HG03432 (cell line): ENCODE data around the gene REPS1.
A peak's percentile ranks its signal among the peaks of the same experiment; 100 is the strongest.
"Not testable (repeated sequence)": the region's sequence is repeated elsewhere in the genome, so short reads cannot be mapped to it uniquely, and the experiment has no call there.

ENCODE experiments used
- ATAC-seq: cut with Tn5 transposase; IDR thresholded peaks from one replicate; pipeline ENCODE4 v1.9.1; 2021; ENCODE audit warnings: mild to moderate bottlenecking, moderate library complexity; ENCODE audit not compliant: unreplicated experiment

The REPS1 gene

DNA sequence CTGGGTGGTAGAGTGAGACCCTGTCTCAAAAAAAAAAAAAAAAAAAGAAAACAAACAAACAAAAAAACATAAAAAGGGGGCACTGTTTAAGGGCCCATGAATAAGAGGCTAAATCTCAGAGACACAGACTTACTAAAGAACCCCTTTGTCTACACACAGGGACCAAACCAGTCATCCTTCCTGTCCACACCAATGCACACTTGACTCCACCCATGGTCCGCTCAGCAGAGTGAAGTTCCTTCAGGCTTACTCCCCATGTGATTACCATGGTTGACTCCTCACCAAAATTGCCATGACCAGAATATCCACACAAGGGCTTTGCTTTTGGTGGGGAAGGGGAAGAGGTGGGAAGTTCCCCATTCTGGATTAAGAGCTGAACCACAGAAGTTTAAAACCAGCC lies 19.4 kb upstream of the REPS1 start:
- ATAC-seq, result no peak

DNA sequence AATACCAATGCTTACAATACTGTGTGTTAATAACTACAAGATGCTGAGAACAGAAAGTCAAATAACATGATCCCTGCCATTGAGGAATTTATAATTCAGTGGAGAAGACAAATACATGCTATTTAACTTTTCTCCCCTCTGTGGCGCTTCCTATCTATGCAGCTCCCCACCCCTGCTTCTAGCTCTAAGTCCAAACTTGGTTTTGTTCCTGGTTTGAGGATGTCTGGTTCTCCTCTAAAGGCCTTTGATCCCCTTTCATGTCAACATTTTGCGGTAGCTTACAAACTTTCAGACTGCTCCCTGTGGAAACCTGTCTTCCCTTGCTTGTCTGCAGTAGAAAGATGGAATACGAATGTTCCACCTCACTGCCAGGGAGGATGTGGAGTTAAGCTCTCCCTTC lies 18.4 kb upstream of the REPS1 start:
- no peak for ATAC-seq

DNA sequence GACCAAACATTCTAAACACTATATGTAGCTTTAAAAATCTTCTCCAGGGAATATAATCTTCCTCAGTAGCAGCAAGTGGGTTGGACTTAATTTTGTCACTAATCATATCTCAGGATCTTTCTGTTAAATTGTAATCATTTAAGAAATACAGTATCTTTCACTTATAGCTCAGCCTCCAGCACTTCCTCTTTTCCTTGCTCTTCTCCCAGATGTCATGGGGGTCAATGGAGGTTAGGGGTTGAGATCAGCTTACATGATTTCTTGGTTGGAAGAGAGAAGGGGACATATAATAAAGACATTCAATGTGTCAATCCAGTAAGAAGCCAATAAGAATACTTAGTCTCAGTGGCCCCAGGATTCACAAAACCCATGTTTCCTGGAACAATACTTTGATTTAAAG lies 15.7 kb upstream of the REPS1 start:
- no peak for ATAC-seq

DNA sequence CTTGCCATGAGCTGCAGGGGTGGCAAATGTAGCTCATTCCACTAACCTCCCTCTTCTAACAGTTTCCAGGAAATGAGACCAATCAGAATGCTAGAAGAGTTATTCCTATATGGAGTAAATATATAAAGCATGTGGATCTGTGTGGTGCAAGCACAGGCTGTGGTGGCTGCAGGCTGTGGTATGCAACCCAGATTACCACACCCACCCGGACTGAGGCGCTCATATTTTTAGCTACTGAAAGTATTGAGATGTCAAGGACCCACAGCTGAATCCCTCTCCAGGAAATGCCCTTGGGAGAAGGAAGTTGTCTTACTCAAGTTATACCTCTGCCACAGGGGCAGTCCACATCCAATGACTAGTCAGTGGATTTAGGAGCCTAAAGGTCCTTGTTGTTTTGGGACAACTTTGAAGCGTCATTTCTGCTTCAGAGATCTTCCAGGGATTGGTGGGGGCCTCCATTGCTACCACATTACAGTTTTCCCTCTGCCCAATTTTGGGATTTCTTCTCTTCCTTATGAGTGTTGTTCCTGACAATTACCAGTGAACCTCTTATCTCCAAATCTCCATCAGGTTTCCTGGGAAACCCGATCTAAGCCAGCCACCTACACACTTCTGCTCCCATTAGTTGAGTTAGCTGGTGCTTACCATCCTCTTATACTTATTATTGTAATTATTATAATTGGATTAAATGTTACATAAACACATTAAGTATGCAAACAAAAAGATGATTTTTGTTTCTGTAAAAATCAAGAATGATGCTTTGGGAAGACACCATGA lies 12.1 kb upstream of the REPS1 start:
- no peak for ATAC-seq

DNA sequence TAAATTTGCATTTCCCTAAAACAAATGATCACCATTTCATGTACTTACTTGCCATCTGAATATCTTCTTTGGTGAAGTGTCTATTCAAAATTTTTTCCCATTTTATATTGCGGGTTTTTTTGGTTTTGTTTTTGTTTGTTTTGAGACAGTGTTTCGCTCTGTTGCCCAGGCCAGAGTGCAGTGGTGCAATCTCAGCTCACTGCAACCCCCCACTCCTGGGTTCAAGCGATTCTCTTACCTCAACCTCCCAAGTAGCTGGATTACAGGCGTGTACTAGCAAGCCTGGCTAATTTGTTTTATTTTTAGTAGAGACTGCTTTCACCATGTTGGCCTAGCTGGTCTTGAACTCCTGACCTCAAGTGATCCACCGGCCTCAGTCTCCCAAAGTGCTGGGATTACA lies 9.1 kb upstream of the REPS1 start:
- ATAC-seq, result no peak

DNA sequence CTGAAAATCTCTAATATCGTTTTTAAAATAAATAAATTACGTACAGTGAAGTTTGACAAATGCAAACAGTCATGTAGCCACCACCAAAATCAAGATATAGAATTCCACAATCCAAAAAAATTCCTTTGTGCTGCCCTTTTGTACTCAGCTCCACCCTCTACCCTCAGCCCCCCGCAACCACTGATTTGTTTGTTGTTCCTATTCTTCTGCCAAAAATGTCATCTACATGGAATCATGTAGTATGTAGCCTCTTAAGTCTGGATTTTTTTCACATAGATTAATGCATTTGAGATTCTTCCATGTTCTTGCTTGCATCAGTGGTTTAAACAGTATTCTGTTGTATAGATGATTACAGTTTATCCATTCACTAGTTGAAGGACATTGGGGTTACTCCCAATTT lies 8.5 kb upstream of the REPS1 start:
- no peak for ATAC-seq

DNA sequence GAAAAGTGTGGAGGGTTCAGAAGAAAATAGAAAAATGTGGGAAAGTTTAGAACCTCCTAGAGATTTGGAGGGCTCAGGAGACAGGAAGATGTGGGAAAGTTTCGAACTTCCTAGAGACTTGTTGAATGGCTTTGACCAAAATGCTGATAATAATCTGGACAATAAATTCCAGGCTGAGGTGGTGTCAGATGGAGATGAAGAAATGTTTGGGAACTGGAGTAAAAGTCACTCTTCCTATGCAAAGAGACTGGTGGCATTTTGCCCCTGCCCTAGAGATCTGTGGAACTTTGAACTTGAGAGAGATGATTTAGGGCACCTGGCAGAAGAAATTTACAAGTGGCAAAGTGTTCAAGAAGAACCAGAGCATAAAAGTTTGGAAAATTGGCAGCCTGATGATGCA lies 5.4 kb upstream of the REPS1 start:
- ATAC-seq, result not testable (repeated sequence)

DNA sequence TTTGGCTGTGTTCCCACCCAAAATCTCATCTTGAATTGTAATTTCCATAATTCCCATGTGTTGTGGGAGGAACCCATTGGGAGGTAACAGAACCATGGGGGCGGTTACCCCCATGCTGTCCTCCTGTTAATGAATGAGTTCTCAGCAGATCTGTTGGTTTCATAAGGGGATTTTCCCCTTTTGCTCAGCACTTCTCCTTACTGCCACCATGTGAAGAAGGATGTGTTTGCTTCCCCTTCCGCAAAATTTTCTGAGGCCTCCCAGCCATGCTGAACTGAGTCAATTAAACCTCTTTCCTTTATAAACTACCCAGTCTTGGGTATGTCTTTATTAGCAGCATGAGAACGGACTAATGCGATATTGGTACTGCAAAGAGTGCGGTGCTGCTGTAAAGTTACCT lies 4.9 kb upstream of the REPS1 start:
- not testable (repeated sequence) for ATAC-seq

DNA sequence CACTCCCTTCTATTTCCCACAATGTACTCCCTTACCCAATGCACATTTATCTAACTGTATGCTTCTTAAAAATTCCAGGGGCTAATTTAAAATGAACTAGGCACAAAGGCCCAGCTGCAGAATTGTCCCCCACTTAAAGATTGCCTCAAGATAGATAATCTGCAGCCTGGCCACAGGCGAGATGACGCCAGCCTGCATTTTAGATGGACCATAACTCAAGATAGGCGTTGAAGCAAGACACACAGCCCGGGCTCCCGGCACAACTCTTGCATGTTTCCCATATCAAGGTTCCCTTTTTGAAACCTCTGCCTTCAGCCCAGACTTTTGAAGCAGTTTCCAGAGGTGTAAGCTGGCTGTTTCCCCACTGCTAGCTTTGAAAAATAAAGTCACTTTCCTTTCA lies 3.2 kb upstream of the REPS1 start:
- no peak for ATAC-seq

DNA sequence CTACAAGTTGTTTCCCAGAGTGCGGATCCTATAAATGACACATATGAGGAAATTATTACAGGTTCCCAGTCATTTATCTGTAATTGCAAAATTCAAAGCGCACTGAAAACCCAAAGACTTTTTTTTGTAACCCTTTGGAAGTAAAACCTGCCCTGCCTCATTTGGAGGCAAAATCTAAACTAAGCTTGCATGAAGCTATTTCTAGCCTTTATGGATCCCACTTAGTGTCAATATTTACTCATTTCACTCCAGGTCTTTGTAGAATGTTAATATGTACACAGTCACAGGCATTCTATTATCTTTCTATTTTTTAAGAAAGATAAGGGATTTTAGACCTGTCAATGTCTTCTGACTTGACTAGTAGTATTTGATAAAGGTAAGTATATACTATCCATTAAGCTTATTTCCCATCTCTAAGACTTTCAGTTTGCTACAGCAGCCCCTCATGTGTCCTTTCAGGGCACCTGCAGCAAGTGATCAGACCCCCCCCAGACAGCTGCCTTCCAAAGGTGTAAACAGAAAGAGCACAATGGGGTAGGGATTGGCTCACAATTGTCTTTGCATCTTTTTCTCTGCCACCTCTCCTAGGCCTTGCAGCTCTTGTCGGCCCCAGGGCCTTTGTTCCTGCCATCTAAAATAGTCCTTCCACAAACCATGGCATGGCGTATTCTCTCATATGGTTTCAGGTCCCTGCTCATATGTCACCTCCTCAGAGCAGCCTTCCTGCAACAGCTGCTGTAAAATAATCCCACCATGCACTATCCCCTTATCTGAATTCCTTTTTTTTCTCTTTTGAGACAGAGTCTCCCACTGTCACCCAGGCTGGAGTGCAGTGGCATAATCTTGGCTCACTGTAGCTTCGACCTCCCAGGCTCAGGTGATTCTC lies 1.3 kb upstream of the REPS1 start:
- no peak for ATAC-seq

DNA sequence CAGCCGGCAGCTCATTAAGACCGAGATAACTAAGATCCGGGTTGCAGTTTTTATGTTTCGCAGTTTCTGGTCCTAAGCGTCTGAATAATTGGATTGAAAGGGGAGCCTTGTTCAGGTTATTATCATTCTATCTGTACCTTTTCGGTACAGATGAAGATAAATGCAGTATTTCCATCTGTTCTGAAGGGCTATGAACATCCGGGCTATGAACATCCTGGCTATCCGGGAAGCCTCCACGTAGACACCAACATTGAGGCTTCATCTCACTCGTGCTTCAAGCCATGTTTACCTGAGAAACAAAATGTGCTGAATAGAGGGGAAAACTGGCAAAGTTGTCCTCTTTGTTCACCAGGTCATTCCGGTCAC lies 399 bp upstream of the REPS1 start:
- ATAC-seq, result peak; percentile 9

DNA sequence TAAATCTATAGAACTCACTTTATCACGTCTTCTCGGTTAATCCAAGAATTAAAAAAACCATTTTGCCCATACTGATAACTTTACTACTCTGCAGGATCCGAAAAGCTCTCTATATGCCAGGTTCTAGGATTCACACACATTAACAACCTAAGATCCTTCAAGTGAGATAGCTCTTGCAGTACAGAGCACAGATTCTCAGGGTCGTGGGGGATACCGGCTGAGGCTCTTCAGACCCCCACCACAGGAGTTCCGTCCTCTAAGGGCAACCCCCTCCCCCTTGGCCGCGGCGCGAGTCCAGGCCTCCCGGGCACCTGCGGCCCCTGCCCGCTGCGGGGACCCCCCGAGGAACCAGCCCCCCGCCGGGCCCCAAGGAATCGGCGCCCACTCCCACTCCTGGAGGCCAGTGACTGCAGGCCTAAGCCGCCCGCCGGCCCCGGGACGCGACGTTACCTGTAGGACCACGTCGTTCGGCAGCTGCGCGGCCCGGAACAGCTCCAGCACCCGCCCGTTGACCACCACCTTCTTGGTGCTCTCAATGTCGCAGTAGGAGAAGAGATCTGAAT lies 892 bp downstream of the REPS1 start:
- peak; percentile 1 for ATAC-seq

DNA sequence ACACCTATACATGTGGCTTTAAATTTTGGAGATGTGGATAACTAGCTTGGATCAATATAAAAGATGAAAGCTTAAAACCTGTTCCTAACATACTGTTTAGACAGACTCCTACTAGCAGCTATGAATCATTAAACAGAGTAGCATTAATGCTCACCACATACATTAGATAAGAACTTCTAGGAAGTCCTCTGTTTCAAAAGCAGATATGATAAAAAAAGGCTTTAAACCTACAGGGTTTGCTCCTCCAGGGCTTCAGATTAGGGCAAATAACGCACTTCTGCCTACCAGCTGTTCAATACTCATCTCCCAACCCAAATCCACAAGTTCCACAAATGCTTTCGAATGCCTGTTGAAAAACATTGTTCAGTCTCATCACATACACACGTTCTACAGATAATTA lies 1.5 kb downstream of the REPS1 start:
- no peak for ATAC-seq

DNA sequence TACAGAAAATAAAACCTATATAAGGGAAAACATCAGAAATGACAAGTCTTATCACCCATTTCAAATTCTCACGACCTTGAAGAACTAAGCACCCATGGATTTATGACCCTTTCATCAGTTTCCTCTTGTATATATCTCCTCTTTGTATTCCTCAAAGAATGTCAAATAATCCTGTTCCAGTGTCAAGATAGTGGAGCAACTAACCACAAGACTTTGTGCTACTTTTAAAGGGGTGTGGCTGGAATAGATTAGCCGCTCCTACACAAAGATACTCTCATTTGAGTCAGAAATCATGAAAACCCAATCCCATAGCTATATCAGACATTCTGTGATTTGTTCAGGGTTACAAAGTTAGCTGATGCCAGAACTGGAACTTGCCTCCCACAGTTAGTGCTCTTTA lies 6.6 kb downstream of the REPS1 start:
- ATAC-seq, result no peak

DNA sequence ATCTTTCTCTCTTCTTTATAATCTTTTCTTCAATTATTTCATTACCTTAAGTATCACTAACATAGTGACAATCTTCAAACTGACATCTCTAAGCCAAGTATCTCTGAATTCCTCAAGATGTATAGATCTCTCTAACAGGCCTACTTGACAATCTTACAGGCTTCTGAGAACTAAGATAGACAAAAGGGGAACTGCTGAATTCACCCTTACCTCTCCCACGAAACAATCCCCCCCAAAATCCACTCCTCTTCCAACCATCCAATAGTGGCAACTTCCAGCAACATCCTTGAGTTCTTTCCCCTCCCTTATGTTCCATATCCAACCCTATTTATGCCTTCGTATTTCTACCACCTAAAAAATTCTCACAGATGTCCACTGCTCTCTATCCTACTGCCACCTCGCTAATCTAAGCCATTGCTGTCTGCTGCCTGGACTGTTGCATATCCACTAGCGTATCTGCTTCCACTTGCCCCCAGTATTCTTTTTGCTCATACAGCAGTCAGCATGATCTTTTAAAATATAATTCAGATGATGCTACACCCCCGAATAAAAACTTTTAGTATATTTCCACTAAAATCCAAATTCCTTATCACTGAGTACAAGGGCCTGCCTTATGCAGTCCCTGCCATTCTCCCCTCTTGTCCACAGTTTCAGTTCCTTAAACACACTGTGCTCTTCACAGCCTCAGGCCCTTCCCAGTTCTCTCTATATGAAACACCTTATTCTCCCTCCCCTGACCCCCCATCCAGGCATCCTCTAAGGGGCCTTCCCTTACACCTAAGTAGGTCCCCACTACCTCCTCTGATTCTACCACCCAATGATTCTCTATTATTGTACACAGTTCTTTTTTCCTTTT lies 8.0 kb downstream of the REPS1 start:
- ATAC-seq, result peak; percentile 62

DNA sequence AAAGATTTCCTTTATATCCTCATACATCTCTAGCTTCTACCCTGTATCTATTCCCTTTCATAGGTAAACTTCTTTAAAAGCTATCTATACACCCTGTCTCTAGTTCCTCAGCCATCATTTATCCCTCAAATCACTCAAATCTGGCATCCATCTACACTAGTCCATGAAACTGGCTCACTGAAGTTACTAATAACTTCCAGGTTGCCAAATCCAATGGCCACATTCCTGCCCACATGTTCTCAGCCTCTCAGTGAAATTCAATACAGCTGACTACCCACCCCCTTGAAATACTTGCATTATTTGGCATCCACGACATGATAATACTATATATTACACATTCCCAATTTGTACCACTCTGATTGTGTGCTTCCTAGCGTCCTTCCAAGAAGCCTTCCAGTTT lies 8.7 kb downstream of the REPS1 start:
- no peak for ATAC-seq

DNA sequence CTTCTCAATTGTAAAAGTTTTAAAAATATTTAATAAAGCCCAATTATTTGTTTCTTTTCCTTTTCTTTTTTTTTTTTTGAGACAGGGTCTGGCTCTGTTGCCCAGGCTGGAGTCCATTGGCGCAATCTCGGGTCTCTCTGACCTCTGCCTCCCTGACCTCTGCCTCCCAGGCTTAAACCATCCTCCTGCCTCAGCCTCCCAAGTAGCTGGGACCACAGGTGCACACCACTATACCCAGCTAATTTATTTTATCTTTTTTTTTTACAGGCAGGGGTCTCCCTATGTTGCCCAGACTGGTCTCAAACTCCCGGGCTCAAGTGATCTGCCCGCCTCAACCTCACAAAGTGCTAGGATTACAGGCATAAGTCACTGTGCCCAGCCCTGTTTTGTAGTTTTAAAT lies 9.8 kb downstream of the REPS1 start:
- ATAC-seq, result no peak

DNA sequence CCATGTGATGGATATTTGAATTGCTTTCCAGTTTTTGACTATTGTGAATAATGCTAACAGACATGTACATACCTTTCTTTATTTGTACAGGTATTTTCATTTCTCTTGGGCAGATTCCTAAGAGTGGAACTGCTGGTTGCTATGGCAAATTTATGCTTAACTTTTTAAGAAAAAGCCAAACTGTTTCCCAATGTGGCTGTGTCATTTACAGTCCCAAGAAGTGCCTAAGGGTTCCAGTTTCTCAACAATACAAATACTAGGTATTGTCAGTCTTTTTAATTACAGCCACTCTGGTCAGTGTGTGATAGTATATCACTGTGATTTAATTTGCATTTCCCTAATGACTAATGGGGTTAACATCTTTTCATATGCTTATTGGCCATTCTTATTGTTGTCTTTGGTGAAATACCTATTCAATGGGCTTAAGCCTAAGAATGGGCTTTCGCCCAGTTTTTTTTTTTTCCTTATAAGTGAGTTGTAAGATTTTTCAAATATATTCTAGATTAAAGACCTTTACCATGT lies 10.3 kb downstream of the REPS1 start:
- no peak for ATAC-seq

DNA sequence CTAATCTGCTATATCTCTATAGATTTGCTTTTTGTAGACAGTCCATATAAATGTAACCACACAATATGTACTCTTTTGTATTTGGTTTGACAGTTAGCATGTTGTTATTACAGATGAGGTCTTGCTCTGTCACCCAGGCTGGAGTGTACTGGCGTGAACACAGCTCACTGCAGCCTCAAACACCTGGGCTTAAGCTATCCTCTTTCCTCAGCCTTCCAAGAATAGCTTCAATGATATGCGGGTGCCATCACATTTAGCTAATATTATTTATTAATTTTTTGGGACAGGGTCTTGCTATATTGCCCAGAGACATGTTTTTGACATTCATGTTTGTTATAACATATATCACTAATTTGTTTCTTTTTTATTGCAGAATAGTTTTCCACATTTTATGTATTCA lies 10.8 kb downstream of the REPS1 start:
- no peak for ATAC-seq

DNA sequence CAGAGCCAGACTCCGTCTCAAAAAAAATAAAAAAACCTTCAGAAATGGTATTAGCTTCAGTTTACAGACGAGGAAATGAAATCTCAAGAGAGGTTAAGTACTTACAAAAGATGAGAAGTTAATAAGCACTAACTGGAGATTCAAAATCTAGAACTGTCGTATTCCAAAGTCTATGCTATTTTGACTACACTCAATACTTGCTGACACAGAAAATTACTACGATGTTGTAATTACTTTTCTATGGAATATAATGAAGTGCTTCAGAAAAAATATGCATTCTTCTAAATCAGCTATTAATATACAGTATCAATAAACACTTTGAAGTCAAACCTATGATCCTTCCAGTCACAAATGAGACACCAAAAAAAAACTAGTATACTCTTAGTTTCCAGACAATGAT lies 12.2 kb downstream of the REPS1 start:
- ATAC-seq, result no peak
